ENCODE measurements around the gene CRADD.

The CRADD gene

DNA sequence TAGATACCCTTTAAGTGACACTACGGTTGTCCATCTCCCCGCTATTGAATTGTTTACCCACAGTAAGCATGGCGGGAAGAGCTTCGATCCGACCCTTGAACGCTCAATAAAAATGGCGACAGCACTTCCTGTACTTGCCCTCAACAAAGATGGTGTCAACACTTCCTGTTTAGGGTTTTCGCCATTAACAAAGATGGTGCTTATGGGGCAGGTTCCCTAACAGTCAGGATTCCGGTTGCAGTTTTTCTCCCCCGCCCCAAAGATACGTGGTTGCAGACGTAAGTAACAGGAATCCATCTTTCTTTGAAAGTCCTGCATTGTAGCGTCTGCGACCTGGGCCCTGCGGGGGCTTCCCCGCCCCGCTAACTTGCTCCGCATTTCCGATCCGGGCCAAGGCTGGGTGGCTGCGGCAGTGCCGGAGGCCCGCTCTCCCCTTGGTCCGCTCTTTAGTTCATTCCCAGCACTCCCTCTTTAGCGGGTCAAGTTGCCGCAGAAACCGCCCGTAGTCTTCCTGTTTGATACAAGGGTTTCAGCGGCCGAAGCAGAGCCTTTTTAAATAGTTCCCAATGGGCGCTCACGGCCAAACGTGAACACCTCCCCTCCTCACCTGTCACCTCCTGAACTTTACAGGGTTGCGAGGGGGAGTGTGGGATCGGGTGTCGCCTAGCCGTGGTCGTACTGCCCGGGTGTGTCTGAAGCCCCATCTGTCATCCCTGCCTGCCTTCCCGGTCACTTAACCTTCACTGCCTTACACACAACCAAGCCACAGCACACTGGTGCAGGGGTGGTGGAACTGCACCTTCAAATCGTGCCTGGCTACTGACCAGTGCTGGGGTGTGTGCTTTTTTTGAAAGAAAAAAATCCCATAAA lies at the start of gene CRADD (continued):
- no peak for TF ChIP-seq ZNF223 (tag by site-specific recombination; IDR thresholded peaks at IDR 0.05)
- no peak for TF ChIP-seq ZNF585B (tag by site-specific recombination; IDR thresholded peaks at IDR 0.05)
- TF ChIP-seq KLF1 (tag by site-specific recombination; IDR thresholded peaks at IDR 0.05) = peak; percentile 40; the same call in 1 of the 2 replicates
- TF ChIP-seq, protein P1, sequence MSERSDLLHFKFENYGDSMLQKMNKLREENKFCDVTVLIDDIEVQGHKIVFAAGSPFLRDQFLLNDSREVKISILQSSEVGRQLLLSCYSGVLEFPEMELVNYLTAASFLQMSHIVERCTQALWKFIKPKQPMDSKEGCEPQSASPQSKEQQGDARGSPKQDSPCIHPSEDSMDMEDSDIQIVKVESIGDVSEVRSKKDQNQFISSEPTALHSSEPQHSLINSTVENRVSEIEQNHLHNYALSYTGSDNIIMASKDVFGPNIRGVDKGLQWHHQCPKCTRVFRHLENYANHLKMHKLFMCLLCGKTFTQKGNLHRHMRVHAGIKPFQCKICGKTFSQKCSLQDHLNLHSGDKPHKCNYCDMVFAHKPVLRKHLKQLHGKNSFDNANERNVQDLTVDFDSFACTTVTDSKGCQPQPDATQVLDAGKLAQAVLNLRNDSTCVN (tag by site-specific recombination; optimal IDR thresholded peaks at IDR 0.05) = peak; percentile 36
- no peak for TF ChIP-seq ZNF239 (tag by site-specific recombination; IDR thresholded peaks at IDR 0.05)
- no peak for TF ChIP-seq GFI1B (tag by site-specific recombination; IDR thresholded peaks at IDR 0.05)
- no peak for TF ChIP-seq ZNF10 (tag by site-specific recombination; IDR thresholded peaks at IDR 0.05)
- no peak for TF ChIP-seq ZNF426 (tag by site-specific recombination; IDR thresholded peaks at IDR 0.05)
- no peak for TF ChIP-seq SETDB1 (IDR thresholded peaks at IDR 0.05; ENCODE audit: insufficient read length, low read length)
- TF ChIP-seq, protein P2, sequence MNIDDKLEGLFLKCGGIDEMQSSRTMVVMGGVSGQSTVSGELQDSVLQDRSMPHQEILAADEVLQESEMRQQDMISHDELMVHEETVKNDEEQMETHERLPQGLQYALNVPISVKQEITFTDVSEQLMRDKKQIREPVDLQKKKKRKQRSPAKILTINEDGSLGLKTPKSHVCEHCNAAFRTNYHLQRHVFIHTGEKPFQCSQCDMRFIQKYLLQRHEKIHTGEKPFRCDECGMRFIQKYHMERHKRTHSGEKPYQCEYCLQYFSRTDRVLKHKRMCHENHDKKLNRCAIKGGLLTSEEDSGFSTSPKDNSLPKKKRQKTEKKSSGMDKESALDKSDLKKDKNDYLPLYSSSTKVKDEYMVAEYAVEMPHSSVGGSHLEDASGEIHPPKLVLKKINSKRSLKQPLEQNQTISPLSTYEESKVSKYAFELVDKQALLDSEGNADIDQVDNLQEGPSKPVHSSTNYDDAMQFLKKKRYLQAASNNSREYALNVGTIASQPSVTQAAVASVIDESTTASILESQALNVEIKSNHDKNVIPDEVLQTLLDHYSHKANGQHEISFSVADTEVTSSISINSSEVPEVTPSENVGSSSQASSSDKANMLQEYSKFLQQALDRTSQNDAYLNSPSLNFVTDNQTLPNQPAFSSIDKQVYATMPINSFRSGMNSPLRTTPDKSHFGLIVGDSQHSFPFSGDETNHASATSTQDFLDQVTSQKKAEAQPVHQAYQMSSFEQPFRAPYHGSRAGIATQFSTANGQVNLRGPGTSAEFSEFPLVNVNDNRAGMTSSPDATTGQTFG (tag by site-specific recombination; IDR thresholded peaks at IDR 0.05; ENCODE audit: borderline replicate concordance) = no peak
- TF ChIP-seq, protein P3, sequence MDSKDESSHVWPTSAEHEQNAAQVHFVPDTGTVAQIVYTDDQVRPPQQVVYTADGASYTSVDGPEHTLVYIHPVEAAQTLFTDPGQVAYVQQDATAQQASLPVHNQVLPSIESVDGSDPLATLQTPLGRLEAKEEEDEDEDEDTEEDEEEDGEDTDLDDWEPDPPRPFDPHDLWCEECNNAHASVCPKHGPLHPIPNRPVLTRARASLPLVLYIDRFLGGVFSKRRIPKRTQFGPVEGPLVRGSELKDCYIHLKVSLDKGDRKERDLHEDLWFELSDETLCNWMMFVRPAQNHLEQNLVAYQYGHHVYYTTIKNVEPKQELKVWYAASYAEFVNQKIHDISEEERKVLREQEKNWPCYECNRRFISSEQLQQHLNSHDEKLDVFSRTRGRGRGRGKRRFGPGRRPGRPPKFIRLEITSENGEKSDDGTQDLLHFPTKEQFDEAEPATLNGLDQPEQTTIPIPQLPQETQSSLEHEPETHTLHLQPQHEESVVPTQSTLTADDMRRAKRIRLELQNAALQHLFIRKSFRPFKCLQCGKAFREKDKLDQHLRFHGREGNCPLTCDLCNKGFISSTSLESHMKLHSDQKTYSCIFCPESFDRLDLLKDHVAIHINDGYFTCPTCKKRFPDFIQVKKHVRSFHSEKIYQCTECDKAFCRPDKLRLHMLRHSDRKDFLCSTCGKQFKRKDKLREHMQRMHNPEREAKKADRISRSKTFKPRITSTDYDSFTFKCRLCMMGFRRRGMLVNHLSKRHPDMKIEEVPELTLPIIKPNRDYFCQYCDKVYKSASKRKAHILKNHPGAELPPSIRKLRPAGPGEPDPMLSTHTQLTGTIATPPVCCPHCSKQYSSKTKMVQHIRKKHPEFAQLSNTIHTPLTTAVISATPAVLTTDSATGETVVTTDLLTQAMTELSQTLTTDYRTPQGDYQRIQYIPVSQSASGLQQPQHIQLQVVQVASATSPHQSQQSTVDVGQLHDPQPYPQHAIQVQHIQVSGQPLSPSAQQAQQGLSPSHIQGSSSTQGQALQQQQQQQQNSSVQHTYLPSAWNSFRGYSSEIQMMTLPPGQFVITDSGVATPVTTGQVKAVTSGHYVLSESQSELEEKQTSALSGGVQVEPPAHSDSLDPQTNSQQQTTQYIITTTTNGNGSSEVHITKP (tag by site-specific recombination; IDR thresholded peaks at IDR 0.05) = peak; percentile 94
- peak; percentile 34; the same call in 1 of the 2 replicates for TF ChIP-seq ZBTB8A (tag by site-specific recombination; IDR thresholded peaks at IDR 0.05)
- no peak for TF ChIP-seq ZBTB21 (tag by site-specific recombination; IDR thresholded peaks at IDR 0.05)
- no peak for TF ChIP-seq ZNF211 (tag by site-specific recombination; IDR thresholded peaks at IDR 0.05; ENCODE audit: low read depth)
- no peak for TF ChIP-seq ZNF544 (tag by site-specific recombination; IDR thresholded peaks at IDR 0.05)
- TF ChIP-seq ZNF366 (tag by site-specific recombination; conservative IDR thresholded peaks at IDR 0.05) = peak; percentile 38
- peak; percentile 73 for TF ChIP-seq ZNF629 (tag by site-specific recombination; IDR thresholded peaks at IDR 0.05)
- peak; percentile 85 for TF ChIP-seq TRIM28 (IDR thresholded peaks at IDR 0.05; ENCODE audit: borderline replicate concordance, low read length)
- no peak for TF ChIP-seq SCRT2 (tag by site-specific recombination; IDR thresholded peaks at IDR 0.05)
- TF ChIP-seq ZNF37A (tag by site-specific recombination; IDR thresholded peaks at IDR 0.05) = no peak
- TF ChIP-seq ZNF768 (tag by site-specific recombination; IDR thresholded peaks at IDR 0.05) = no peak
- no peak for TF ChIP-seq ZNF837 (tag by site-specific recombination; IDR thresholded peaks at IDR 0.05)
- TF ChIP-seq, protein P4, sequence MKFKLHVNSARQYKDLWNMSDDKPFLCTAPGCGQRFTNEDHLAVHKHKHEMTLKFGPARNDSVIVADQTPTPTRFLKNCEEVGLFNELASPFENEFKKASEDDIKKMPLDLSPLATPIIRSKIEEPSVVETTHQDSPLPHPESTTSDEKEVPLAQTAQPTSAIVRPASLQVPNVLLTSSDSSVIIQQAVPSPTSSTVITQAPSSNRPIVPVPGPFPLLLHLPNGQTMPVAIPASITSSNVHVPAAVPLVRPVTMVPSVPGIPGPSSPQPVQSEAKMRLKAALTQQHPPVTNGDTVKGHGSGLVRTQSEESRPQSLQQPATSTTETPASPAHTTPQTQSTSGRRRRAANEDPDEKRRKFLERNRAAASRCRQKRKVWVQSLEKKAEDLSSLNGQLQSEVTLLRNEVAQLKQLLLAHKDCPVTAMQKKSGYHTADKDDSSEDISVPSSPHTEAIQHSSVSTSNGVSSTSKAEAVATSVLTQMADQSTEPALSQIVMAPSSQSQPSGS (tag by site-specific recombination; IDR thresholded peaks at IDR 0.05; ENCODE audit: low read depth) = no peak
- TF ChIP-seq ZSCAN16 (tag by site-specific recombination; IDR thresholded peaks at IDR 0.05) = no peak
- no peak for TF ChIP-seq ZNF530 (tag by site-specific recombination; IDR thresholded peaks at IDR 0.05; ENCODE audit: low read depth)
- TF ChIP-seq ZFHX2 (tag by site-specific recombination; conservative IDR thresholded peaks at IDR 0.05) = no peak; the same call in 1 of the 2 replicates
- peak; percentile 85 for TF ChIP-seq ZBTB20 (tag by site-specific recombination; IDR thresholded peaks at IDR 0.05)
- TF ChIP-seq, protein P5, sequence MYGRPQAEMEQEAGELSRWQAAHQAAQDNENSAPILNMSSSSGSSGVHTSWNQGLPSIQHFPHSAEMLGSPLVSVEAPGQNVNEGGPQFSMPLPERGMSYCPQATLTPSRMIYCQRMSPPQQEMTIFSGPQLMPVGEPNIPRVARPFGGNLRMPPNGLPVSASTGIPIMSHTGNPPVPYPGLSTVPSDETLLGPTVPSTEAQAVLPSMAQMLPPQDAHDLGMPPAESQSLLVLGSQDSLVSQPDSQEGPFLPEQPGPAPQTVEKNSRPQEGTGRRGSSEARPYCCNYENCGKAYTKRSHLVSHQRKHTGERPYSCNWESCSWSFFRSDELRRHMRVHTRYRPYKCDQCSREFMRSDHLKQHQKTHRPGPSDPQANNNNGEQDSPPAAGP (tag by site-specific recombination; IDR thresholded peaks at IDR 0.05) = peak; percentile 53; the same call in 1 of the 2 replicates
- no peak; the same call in 1 of the 2 replicates for TF ChIP-seq ZNF626 (tag by site-specific recombination; IDR thresholded peaks at IDR 0.05)
- TF ChIP-seq ZNF76 (tag by site-specific recombination; IDR thresholded peaks at IDR 0.05; ENCODE audit: borderline replicate concordance, low read depth) = peak; percentile 86
- TF ChIP-seq ZNF174 (tag by site-specific recombination; IDR thresholded peaks at IDR 0.05) = no peak

Measured in HEK293 (cell line).